Fibroblast of lung (primary cell): Measurements from ENCODE around the gene COL25A1.

Source experiments
- CTCF ChIP-seq, 2 donors: IDR thresholded peaks in 1 of 2; conservative IDR thresholded peaks in 1 of 2; 1 replicate in 1 of 2; 2 replicates in 1 of 2; pipeline ENCODE4 v1.5.1; 2011 to 2012; ENCODE audit warnings: low read length in 2 of 2, control low read depth in 1 of 2, inconsistent platforms in 1 of 2, low read depth in 1 of 2, mild to moderate bottlenecking in 1 of 2
- EZH2 ChIP-seq: IDR thresholded peaks from 2 replicates; pipeline ENCODE4 v1.5.1; 2012; ENCODE audit warnings: low read length, control low read depth, mild to moderate bottlenecking; ENCODE audit errors: missing control alignments

- TF ChIP-seq CTCF (conservative IDR thresholded peaks at IDR 0.05 in 1 of 2, IDR thresholded peaks at IDR 0.05 in 1 of 2; ENCODE audit: low read depth in 1 of 2, low read length in 2 of 2) (no peak), EZH2 (no peak)
These were observed 492.4 kb downstream of the COL25A1 start for GRCh38 chr4:108810087-108810486.
